Astrocyte (in vitro differentiated cells and primary cell): ENCODE data around the gene DYRK3.

ENCODE experiments used
- CTCF ChIP-seq: IDR thresholded peaks from 2 replicates; pipeline ENCODE4 v1.5.1; 2011; ENCODE audit warnings: low read depth, mild to moderate bottlenecking, inconsistent platforms, low read length, moderate library complexity; ENCODE audit not compliant: insufficient read depth
- EZH2 ChIP-seq: IDR thresholded peaks from 2 replicates; pipeline ENCODE4 v1.6.1; 2012; ENCODE audit warnings: mild to moderate bottlenecking, low read length, inconsistent platforms; ENCODE audit not compliant: insufficient read depth

- TF ChIP-seq EZH2 (no peak), CTCF (no peak)
Measured at GRCh38 chr1:206672011-206672688, 36.8 kb downstream of the DYRK3 start.
